ENCODE data around the gene FHOD3.

The FHOD3 gene

GRCh38 chr18:36685580-36685979 is 388.1 kb downstream of the FHOD3 start:
- no peaks in the 10 kb centered on the region for H3K9me3 Mint-ChIP-seq (ENCODE audit: low read depth)
- no peak overlapping the region for H3K4me3 Mint-ChIP-seq
- H3K27ac Mint-ChIP-seq, result no peak overlapping the region
- H3K27me3 Mint-ChIP-seq, result peaks cover 23% of the 10 kb centered on the region
- no peaks in the 10 kb centered on the region for H3K36me3 Mint-ChIP-seq
- H3K4me1 Mint-ChIP-seq (ENCODE audit: low read depth), result no peaks in the 10 kb centered on the region

GRCh38 chr18:36688020-36688965 is 390.8 kb downstream of the FHOD3 start:
- Mint-ChIP-seq H3K4me3 (no peak overlapping the region), H3K36me3 (no peaks in the 10 kb centered on the region), H3K9me3 (ENCODE audit: low read depth) (no peaks in the 10 kb centered on the region), H3K27me3 (peaks cover 13% of the 10 kb centered on the region), H3K4me1 (ENCODE audit: low read depth) (no peaks in the 10 kb centered on the region), H3K27ac (no peak overlapping the region)

GRCh38 chr18:36692371-36692770 is 394.9 kb downstream of the FHOD3 start:
- Mint-ChIP-seq H3K4me1 (ENCODE audit: low read depth) (no peaks in the 10 kb centered on the region), H3K4me3 (no peak overlapping the region), H3K36me3 (no peaks in the 10 kb centered on the region), H3K27ac (no peak overlapping the region), H3K27me3 (peaks cover 4% of the 10 kb centered on the region), H3K9me3 (ENCODE audit: low read depth) (no peaks in the 10 kb centered on the region)

GRCh38 chr18:36692921-36693332 is 395.4 kb downstream of the FHOD3 start:
- H3K27ac Mint-ChIP-seq, result no peak overlapping the region
- no peak overlapping the region for H3K4me3 Mint-ChIP-seq
- H3K9me3 Mint-ChIP-seq (ENCODE audit: low read depth), result no peaks in the 10 kb centered on the region

GRCh38 chr18:36693931-36694620 is 396.6 kb downstream of the FHOD3 start:
- Mint-ChIP-seq H3K27ac (no peak overlapping the region), H3K4me1 (ENCODE audit: low read depth) (no peaks in the 10 kb centered on the region), H3K27me3 (peaks cover 4% of the 10 kb centered on the region)

More at GRCh38 chr18:36692921-36693332, 395.4 kb downstream of the FHOD3 start:
- peaks cover 4% of the 10 kb centered on the region for H3K27me3 Mint-ChIP-seq
- H3K4me1 Mint-ChIP-seq (ENCODE audit: low read depth), result no peaks in the 10 kb centered on the region
- H3K36me3 Mint-ChIP-seq, result no peaks in the 10 kb centered on the region

GRCh38 chr18:36695806-36696205 is 398.3 kb downstream of the FHOD3 start:
- Mint-ChIP-seq H3K9me3 (ENCODE audit: low read depth) (no peaks in the 10 kb centered on the region), H3K4me1 (ENCODE audit: low read depth) (no peaks in the 10 kb centered on the region), H3K27ac (no peak overlapping the region), H3K4me3 (no peak overlapping the region), H3K27me3 (peaks cover 3% of the 10 kb centered on the region), H3K36me3 (no peaks in the 10 kb centered on the region)

More at GRCh38 chr18:36693931-36694620, 396.6 kb downstream of the FHOD3 start:
- no peak overlapping the region for H3K4me3 Mint-ChIP-seq
- no peaks in the 10 kb centered on the region for H3K9me3 Mint-ChIP-seq (ENCODE audit: low read depth)
- no peaks in the 10 kb centered on the region for H3K36me3 Mint-ChIP-seq

GRCh38 chr18:36697905-36698304 is 400.4 kb downstream of the FHOD3 start:
- Mint-ChIP-seq H3K27me3 (peaks cover 3% of the 10 kb centered on the region), H3K9me3 (ENCODE audit: low read depth) (no peaks in the 10 kb centered on the region), H3K4me3 (no peak overlapping the region), H3K4me1 (ENCODE audit: low read depth) (no peaks in the 10 kb centered on the region), H3K36me3 (no peaks in the 10 kb centered on the region), H3K27ac (no peak overlapping the region)

GRCh38 chr18:36700955-36701354 is 403.4 kb downstream of the FHOD3 start:
- H3K9me3 Mint-ChIP-seq (ENCODE audit: low read depth), result no peaks in the 10 kb centered on the region
- H3K4me3 Mint-ChIP-seq, result no peak overlapping the region
- H3K4me1 Mint-ChIP-seq (ENCODE audit: low read depth), result no peaks in the 10 kb centered on the region
- H3K27me3 Mint-ChIP-seq, result peaks cover 6% of the 10 kb centered on the region
- no peak overlapping the region for H3K27ac Mint-ChIP-seq
- no peaks in the 10 kb centered on the region for H3K36me3 Mint-ChIP-seq

- no peak overlapping the region for H3K4me3 Mint-ChIP-seq
- no peaks in the 10 kb centered on the region for H3K9me3 Mint-ChIP-seq (ENCODE audit: low read depth)
- H3K4me1 Mint-ChIP-seq (ENCODE audit: low read depth), result no peaks in the 10 kb centered on the region
- H3K27me3 Mint-ChIP-seq, result peaks cover 5% of the 10 kb centered on the region
- no peaks in the 10 kb centered on the region for H3K36me3 Mint-ChIP-seq
- H3K27ac Mint-ChIP-seq, result no peak overlapping the region
Observed at GRCh38 chr18:36702401-36703013, 405.0 kb downstream of the FHOD3 start.

GRCh38 chr18:36704156-36704555 is 406.6 kb downstream of the FHOD3 start:
- Mint-ChIP-seq H3K4me3 (no peak overlapping the region), H3K4me1 (ENCODE audit: low read depth) (no peaks in the 10 kb centered on the region), H3K27ac (no peak overlapping the region), H3K27me3 (peaks cover 9% of the 10 kb centered on the region), H3K36me3 (no peaks in the 10 kb centered on the region), H3K9me3 (ENCODE audit: low read depth) (no peaks in the 10 kb centered on the region)

- Mint-ChIP-seq H3K36me3 (no peaks in the 10 kb centered on the region), H3K4me3 (no peak overlapping the region), H3K4me1 (ENCODE audit: low read depth) (no peaks in the 10 kb centered on the region), H3K9me3 (ENCODE audit: low read depth) (no peaks in the 10 kb centered on the region), H3K27me3 (peaks cover 9% of the 10 kb centered on the region), H3K27ac (no peak overlapping the region)
Observed at GRCh38 chr18:36706134-36706881, 408.8 kb downstream of the FHOD3 start.

- Mint-ChIP-seq H3K4me3 (no peak overlapping the region), H3K36me3 (no peaks in the 10 kb centered on the region), H3K27ac (no peak overlapping the region), H3K27me3 (peaks cover 9% of the 10 kb centered on the region), H3K4me1 (ENCODE audit: low read depth) (no peaks in the 10 kb centered on the region), H3K9me3 (ENCODE audit: low read depth) (no peaks in the 10 kb centered on the region)
Observed at GRCh38 chr18:36708366-36708765, 410.9 kb downstream of the FHOD3 start.

GRCh38 chr18:36709315-36709714 is 411.8 kb downstream of the FHOD3 start:
- Mint-ChIP-seq H3K4me1 (ENCODE audit: low read depth) (no peaks in the 10 kb centered on the region), H3K27me3 (peaks cover 7% of the 10 kb centered on the region), H3K36me3 (no peaks in the 10 kb centered on the region), H3K27ac (no peak overlapping the region), H3K4me3 (no peak overlapping the region), H3K9me3 (ENCODE audit: low read depth) (no peaks in the 10 kb centered on the region)

- Mint-ChIP-seq H3K36me3 (no peaks in the 10 kb centered on the region), H3K4me3 (no peak overlapping the region), H3K27ac (no peak overlapping the region), H3K27me3 (peaks cover 4% of the 10 kb centered on the region), H3K4me1 (ENCODE audit: low read depth) (no peaks in the 10 kb centered on the region), H3K9me3 (ENCODE audit: low read depth) (no peaks in the 10 kb centered on the region)
Observed at GRCh38 chr18:36711014-36711725, 413.7 kb downstream of the FHOD3 start.
